ENCODE data around the gene LCN15. TPM values are rescaled to one million over a fixed set of nuclear protein-coding genes. Genes with fewer than 3 reads are reported as not detected.

The LCN15 gene
- polyA plus RNA-seq, 1 donor (not counting 4 experiments of a cell fraction or from before 2014, with no cell fraction given), result not detected

GRCh38 chr9:136796238-136796774 lies 32.0 kb upstream of the LCN15 start, which contains the start of gene CCDC183:
CCDC183 (plus strand) TSS chr9:136796338; CDS start chr9:136796398, 60 bp downstream.
- peaks cover 29% of the 10 kb centered on the region for H3K27me3 ChIP-seq (ENCODE audit: control insufficient read depth, extremely low read depth, insufficient read depth, low read length)
- dilution Hi-C loops (cut with MboI; ENCODE audit: extremely low pct_ligation_motif_present, low sequenced_read_pairs), result no loop called here
- no peaks in the 10 kb centered on the region for H3K9me3 ChIP-seq (ENCODE audit: control insufficient read depth, low read depth, low read length)
- FAIRE-seq, result no peak
- no peak within 1 kb of the TSS for H3K4me3 ChIP-seq (ENCODE audit: control insufficient read depth in 2 of 3, extremely low read depth in 1 of 3, insufficient read depth in 2 of 3, low read depth in 1 of 3, low read length in 3 of 3)
- H3K27ac ChIP-seq (ENCODE audit: control insufficient read depth, insufficient read depth, low read length), result no peak within 1 kb of the TSS
- H3K79me2 ChIP-seq (ENCODE audit: control insufficient read depth, insufficient read depth, low read length), result peaks cover 9% of the 10 kb centered on the region
- no peak within 1 kb of the TSS for H2AFZ ChIP-seq (ENCODE audit: control insufficient read depth, low read length)
- H3K36me3 ChIP-seq (ENCODE audit: control insufficient read depth in 2 of 2, extremely low read depth in 1 of 2, insufficient read depth in 2 of 2, low read length in 2 of 2), result peaks cover 8 to 17% of the 10 kb centered on the region in 2 experiments
- H3K9me1 ChIP-seq (ENCODE audit: control insufficient read depth, extremely low read depth, insufficient read depth, low read length), result no peaks in the 10 kb centered on the region
- no peak within 1 kb of the TSS for H3K4me2 ChIP-seq (ENCODE audit: control insufficient read depth, extremely low read depth, insufficient read depth, low read depth, low read length)
- H3K9ac ChIP-seq (ENCODE audit: control insufficient read depth, extremely low read depth, insufficient read depth, low read length), result no peak within 1 kb of the TSS
- no peak for DNase-seq (ENCODE audit: low read depth, low spot score)
- TF ChIP-seq, protein P1, sequence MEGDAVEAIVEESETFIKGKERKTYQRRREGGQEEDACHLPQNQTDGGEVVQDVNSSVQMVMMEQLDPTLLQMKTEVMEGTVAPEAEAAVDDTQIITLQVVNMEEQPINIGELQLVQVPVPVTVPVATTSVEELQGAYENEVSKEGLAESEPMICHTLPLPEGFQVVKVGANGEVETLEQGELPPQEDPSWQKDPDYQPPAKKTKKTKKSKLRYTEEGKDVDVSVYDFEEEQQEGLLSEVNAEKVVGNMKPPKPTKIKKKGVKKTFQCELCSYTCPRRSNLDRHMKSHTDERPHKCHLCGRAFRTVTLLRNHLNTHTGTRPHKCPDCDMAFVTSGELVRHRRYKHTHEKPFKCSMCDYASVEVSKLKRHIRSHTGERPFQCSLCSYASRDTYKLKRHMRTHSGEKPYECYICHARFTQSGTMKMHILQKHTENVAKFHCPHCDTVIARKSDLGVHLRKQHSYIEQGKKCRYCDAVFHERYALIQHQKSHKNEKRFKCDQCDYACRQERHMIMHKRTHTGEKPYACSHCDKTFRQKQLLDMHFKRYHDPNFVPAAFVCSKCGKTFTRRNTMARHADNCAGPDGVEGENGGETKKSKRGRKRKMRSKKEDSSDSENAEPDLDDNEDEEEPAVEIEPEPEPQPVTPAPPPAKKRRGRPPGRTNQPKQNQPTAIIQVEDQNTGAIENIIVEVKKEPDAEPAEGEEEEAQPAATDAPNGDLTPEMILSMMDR (optimal IDR thresholded peaks at IDR 0.05 in 1 of 3, IDR thresholded peaks at IDR 0.05 in 1 of 3, conservative IDR thresholded peaks at IDR 0.05 in 1 of 3; ENCODE audit: extremely low read depth in 1 of 3, insufficient read depth in 2 of 3, low read length in 3 of 3), result no peak
- TF ChIP-seq EZH2 (IDR thresholded peaks at IDR 0.05; ENCODE audit: low read length), result no peak
- peaks cover 28% of the 10 kb centered on the region for H3K4me1 ChIP-seq (ENCODE audit: control insufficient read depth, extremely low read depth, insufficient read depth, low read length)
- peaks cover 17% of the 10 kb centered on the region for H4K20me1 ChIP-seq (ENCODE audit: control insufficient read depth, extremely low read depth, insufficient read depth, low read length)

GRCh38 chr9:136795000-136795348 lies 30.7 kb upstream of the LCN15 start:
- Histone ChIP-seq H3K9ac (ENCODE audit: control insufficient read depth, extremely low read depth, insufficient read depth, low read length) (no peak overlapping the region), H4K20me1 (ENCODE audit: control insufficient read depth, extremely low read depth, insufficient read depth, low read length) (peaks cover 17% of the 10 kb centered on the region), H2AFZ (ENCODE audit: control insufficient read depth, low read length) (no peak overlapping the region), H3K4me3 (ENCODE audit: control insufficient read depth in 2 of 3, extremely low read depth in 1 of 3, insufficient read depth in 2 of 3, low read depth in 1 of 3, low read length in 3 of 3) (no peak overlapping the region), H3K27me3 (ENCODE audit: control insufficient read depth, extremely low read depth, insufficient read depth, low read length) (peaks cover 29% of the 10 kb centered on the region), H3K9me3 (ENCODE audit: control insufficient read depth, low read depth, low read length) (no peaks in the 10 kb centered on the region), H3K36me3 (ENCODE audit: control insufficient read depth in 2 of 2, extremely low read depth in 1 of 2, insufficient read depth in 2 of 2, low read length in 2 of 2) (peaks cover 8 to 17% of the 10 kb centered on the region in 2 experiments), H3K9me1 (ENCODE audit: control insufficient read depth, extremely low read depth, insufficient read depth, low read length) (no peaks in the 10 kb centered on the region), H3K4me1 (ENCODE audit: control insufficient read depth, extremely low read depth, insufficient read depth, low read length) (peaks cover 24% of the 10 kb centered on the region), H3K79me2 (ENCODE audit: control insufficient read depth, insufficient read depth, low read length) (peaks cover 9% of the 10 kb centered on the region), H3K27ac (ENCODE audit: control insufficient read depth, insufficient read depth, low read length) (no peak overlapping the region), H3K4me2 (ENCODE audit: control insufficient read depth, extremely low read depth, insufficient read depth, low read depth, low read length) (no peak overlapping the region)
- TF ChIP-seq EZH2 (IDR thresholded peaks at IDR 0.05; ENCODE audit: low read length), result no peak
- TF ChIP-seq, protein P1 (optimal IDR thresholded peaks at IDR 0.05 in 1 of 3, IDR thresholded peaks at IDR 0.05 in 1 of 3, conservative IDR thresholded peaks at IDR 0.05 in 1 of 3; ENCODE audit: extremely low read depth in 1 of 3, insufficient read depth in 2 of 3, low read length in 3 of 3), result no peak
- dilution Hi-C loops (cut with MboI; ENCODE audit: extremely low pct_ligation_motif_present, low sequenced_read_pairs), result no loop called here
- no peak for FAIRE-seq
- no peak for DNase-seq (ENCODE audit: low read depth, low spot score)

All from keratinocyte (primary cell).